Measurements from ENCODE around the gene OMA1. TPM values are rescaled to one million over a fixed set of nuclear protein-coding genes. Genes with fewer than 3 reads are reported as not detected.

OMA1 gene
- total RNA-seq, 4 donors from 2014 or later = 17.9 to 31.5 (median 27.8) TPM

DNA sequence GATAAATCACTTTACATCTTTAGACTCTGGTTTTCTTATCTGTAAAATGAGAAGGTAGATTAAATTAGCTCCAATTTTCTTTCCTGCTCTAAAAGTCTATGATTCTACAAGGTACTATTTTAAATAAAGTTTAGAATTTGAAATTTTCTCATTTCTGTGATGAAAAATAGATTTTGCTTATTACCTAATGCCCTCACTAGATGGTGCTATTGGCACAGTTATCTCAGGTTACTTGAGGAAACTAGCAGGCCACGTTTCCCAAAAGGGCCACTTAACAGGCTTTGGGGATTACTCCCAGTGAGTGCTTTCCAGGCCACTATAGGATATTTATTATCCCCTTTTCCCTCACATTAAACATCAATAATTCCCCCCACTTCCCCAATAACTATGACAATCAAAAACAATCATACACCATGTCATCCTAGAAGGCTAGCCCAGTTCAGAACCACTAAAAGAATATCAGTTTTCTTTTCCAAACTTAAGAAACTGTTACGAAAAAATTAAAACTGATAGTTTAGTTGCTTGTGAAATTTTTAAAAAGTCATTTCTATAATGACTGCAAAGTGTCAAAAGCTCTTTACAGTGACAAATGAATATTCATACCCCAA is 30.6 kb downstream of the OMA1 start:
- no peaks in the 10 kb centered on the region for H3K27me3 ChIP-seq
- H3K27ac ChIP-seq = no peak overlapping the region
- H3K36me3 ChIP-seq = peaks cover 15% of the 10 kb centered on the region
- H3K9me3 ChIP-seq = peaks cover 6% of the 10 kb centered on the region
- no peaks in the 10 kb centered on the region for H3K4me1 ChIP-seq
- WGBS = 39% methylated on average over 2 of the region's 2 CpGs
- no peak overlapping the region for H3K4me3 ChIP-seq
- TF ChIP-seq CTCF (IDR thresholded peaks at IDR 0.05) = peak; percentile 47 to 82
- TF ChIP-seq EP300 (IDR thresholded peaks at IDR 0.05) = no peak
- no peak for TF ChIP-seq POLR2AphosphoS5 (IDR thresholded peaks at IDR 0.05)
- TF ChIP-seq POLR2A (IDR thresholded peaks at IDR 0.05) = no peak
- no peak for DNase-seq (ENCODE audit: low spot score in 2 of 2)

- peaks cover 16% of the 10 kb centered on the region for H3K36me3 ChIP-seq
These were observed 32.6 kb downstream of the OMA1 start for GRCh38 chr1:58513956-58514355.

GRCh38 chr1:58508629-58509028 is 37.9 kb downstream of the OMA1 start:
- 91% methylated on average over 3 of the region's 3 CpGs for WGBS
- Histone ChIP-seq H3K27me3 (no peaks in the 10 kb centered on the region), H3K9me3 (peaks cover 6% of the 10 kb centered on the region), H3K36me3 (peaks cover 26% of the 10 kb centered on the region), H3K4me3 (no peak overlapping the region), H3K27ac (no peak overlapping the region), H3K4me1 (no peaks in the 10 kb centered on the region)
- no peak for TF ChIP-seq POLR2A (IDR thresholded peaks at IDR 0.05)
- no peak for TF ChIP-seq POLR2AphosphoS5 (IDR thresholded peaks at IDR 0.05)
- no peak for TF ChIP-seq EP300 (IDR thresholded peaks at IDR 0.05)
- TF ChIP-seq CTCF (IDR thresholded peaks at IDR 0.05) = no peak
- DNase-seq (ENCODE audit: low spot score in 2 of 2) = no peak

More at GRCh38 chr1:58513956-58514355, 32.6 kb downstream of the OMA1 start:
- no peaks in the 10 kb centered on the region for H3K4me1 ChIP-seq
- H3K27ac ChIP-seq = no peak overlapping the region
- peaks cover 6% of the 10 kb centered on the region for H3K9me3 ChIP-seq
- no peak overlapping the region for H3K4me3 ChIP-seq
- H3K27me3 ChIP-seq = no peaks in the 10 kb centered on the region
- no peak for DNase-seq (ENCODE audit: low spot score in 2 of 2)
- TF ChIP-seq CTCF (IDR thresholded peaks at IDR 0.05) (no peak), POLR2A (IDR thresholded peaks at IDR 0.05) (no peak), EP300 (IDR thresholded peaks at IDR 0.05) (no peak)

GRCh38 chr1:58505286-58505685 is 41.2 kb downstream of the OMA1 start:
- Histone ChIP-seq H3K4me1 (no peaks in the 10 kb centered on the region), H3K27ac (no peak overlapping the region), H3K36me3 (peaks cover 31% of the 10 kb centered on the region), H3K9me3 (no peaks in the 10 kb centered on the region), H3K4me3 (no peak overlapping the region), H3K27me3 (no peaks in the 10 kb centered on the region)
- DNase-seq (ENCODE audit: low spot score in 2 of 2) = no peak
- TF ChIP-seq EP300 (IDR thresholded peaks at IDR 0.05) (no peak), CTCF (IDR thresholded peaks at IDR 0.05) (no peak), POLR2AphosphoS5 (IDR thresholded peaks at IDR 0.05) (no peak), POLR2A (IDR thresholded peaks at IDR 0.05) (no peak)
- WGBS = 95% methylated on average over 4 of the region's 4 CpGs

DNA sequence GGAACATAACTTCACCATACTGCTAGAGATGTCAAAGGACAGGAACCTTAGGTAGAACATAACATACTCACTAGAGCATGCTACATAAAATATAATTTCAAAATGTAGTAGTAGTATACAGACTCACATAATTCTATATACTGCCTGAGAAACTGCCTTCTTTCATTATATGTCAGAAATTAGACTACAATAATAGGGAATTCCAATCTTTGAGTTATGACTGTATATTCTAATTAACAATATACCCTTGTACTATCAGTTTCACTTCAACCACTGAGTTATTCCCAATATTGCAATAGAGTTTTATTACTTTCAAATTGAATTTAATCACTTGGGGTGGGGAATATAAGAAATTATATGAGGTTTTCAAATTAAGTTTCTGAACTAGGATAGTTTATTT is 44.0 kb downstream of the OMA1 start:
- Histone ChIP-seq H3K9me3 (no peaks in the 10 kb centered on the region), H3K27me3 (no peaks in the 10 kb centered on the region), H3K4me3 (no peak overlapping the region), H3K36me3 (peaks cover 28% of the 10 kb centered on the region), H3K4me1 (no peaks in the 10 kb centered on the region), H3K27ac (no peak overlapping the region)
- no peak for TF ChIP-seq EP300 (IDR thresholded peaks at IDR 0.05)
- TF ChIP-seq POLR2AphosphoS5 (IDR thresholded peaks at IDR 0.05) = no peak
- TF ChIP-seq POLR2A (IDR thresholded peaks at IDR 0.05) = no peak
- TF ChIP-seq CTCF (IDR thresholded peaks at IDR 0.05) = no peak
- DNase-seq (ENCODE audit: low spot score in 2 of 2) = no peak
